Fibroblast of the conjunctiva (primary cell): ENCODE data around the gene ABI3.

Experiments used
- DNase-seq: peaks from one replicate; pipeline ENCODE4 v3.0.0-alpha.2; 2010; ENCODE audit warnings: low read depth

Gene ABI3

GRCh38 chr17:49197346-49197998 is 13.0 kb upstream of the ABI3 start:
- no peak for DNase-seq

DNA sequence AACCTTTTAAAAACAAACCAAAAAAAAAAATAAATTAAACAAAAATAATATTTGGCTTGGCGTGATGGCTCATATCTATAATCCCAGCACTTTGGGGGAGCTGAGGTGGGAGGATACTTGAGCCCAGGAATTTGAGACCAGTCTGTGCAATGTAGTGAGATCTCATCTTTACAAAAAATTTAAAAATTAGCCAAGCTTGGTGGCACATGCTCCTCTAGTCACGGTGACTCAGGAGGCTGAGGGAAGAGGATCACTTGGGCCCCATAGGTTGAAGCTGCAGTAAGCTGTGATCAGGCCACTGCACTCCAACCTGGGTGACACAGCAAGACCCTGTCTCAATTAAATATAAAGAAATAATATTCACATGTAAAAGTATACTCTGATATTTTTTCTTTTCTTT is 12.3 kb upstream of the ABI3 start:
- DNase-seq, result no peak

GRCh38 chr17:49200423-49201083 is 10.0 kb upstream of the ABI3 start:
- no peak for DNase-seq

DNA sequence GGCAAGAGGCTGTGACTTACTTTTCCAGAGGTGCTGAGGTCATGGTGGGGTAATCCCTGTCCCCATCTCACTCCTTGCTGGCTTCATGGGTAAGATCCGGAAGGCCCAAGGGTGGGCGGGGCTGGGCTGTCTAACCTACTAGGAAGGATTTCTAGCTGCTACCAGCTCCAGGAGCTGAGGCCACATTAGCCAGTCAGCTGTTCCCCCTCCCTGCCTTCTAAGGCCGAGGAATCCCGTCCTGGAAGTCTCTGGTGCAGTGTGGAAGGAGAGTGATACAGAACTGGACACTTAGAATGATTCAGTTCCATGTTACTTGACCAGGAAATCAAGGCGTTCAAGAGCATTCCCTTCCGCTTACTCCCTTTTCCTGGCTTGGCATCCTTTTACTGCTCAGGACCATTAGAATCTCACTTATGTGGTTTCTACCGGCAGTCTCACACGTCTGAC is 9.0 kb upstream of the ABI3 start:
- DNase-seq, result no peak

GRCh38 chr17:49203796-49204195 is 6.7 kb upstream of the ABI3 start:
- DNase-seq, result no peak

- DNase-seq, result no peak
Observed at GRCh38 chr17:49204516-49204915, 6.0 kb upstream of the ABI3 start.

- DNase-seq, result no peak
Observed at GRCh38 chr17:49209061-49209571, 1.4 kb upstream of the ABI3 start.

- DNase-seq, result no peak
Observed at GRCh38 chr17:49213399-49213798, 2.9 kb downstream of the ABI3 start.

DNA sequence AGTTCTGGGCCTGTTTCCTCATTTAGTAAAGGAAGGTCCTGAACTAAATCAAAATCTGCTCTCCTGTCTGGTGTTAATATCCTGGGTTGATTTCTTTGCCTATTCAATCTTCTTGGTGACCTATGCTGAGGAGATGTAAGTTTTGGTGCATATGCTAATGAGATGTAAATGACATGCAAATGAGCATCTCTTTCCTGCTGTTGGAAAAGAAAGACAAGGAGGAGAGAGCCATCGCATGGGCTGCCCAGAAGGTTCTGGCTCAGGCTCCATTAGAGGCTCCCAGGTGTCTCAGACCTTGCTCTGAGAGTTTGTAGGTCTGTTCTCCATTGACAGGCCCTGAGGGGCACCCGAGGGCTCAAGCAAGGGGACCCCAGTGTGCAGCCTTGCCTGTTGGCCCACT is 3.3 kb downstream of the ABI3 start:
- no peak for DNase-seq

DNA sequence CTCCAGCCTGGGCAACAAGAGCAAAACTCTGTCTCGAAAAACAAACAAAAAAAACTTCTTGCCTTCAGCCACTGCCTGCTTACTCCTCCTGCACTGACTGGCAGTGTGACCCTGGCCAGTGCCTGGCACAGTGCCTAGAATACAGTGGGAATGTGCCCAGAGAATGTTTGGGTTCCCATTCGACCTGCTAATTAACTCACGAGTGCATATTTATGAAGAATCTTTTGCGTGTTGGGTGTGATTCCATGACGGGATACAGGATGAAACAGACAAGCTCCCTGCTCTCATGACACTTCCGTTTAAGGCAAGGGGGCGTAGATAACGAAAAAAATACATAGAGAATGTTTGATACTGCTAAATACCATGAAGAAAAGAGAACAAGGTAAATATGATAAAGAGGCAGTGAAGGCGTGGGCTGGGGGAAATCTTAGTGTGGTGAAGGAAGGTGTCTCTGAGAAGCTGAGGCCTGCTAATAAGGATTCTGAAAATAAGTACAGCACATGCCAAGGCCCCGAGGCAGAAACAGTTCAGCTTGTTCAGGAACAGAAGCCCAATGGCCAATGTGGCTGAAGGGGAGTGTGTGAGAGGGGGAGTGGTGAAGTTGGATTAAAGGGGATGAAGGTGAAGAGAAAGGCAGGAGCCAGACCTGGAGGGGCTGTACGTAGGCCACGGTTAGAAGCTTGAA is 4.3 kb downstream of the ABI3 start:
- no peak for DNase-seq

DNA sequence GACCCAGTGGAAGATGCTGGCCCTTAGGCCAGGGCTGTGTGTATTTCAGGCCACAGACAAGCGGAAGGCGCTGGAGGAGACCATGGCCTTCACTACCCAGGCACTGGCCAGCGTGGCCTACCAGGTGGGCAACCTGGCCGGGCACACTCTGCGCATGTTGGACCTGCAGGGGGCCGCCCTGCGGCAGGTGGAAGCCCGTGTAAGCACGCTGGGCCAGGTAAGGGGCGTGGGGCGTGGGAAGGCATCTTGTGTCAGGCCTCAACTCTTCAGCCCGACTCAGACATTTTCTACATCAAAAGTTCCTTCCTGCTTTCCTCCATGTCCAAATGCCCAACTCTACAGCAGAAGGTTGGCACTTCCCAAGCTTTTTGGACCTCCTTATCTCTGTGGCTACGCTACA is 6.0 kb downstream of the ABI3 start:
- DNase-seq, result no peak

DNA sequence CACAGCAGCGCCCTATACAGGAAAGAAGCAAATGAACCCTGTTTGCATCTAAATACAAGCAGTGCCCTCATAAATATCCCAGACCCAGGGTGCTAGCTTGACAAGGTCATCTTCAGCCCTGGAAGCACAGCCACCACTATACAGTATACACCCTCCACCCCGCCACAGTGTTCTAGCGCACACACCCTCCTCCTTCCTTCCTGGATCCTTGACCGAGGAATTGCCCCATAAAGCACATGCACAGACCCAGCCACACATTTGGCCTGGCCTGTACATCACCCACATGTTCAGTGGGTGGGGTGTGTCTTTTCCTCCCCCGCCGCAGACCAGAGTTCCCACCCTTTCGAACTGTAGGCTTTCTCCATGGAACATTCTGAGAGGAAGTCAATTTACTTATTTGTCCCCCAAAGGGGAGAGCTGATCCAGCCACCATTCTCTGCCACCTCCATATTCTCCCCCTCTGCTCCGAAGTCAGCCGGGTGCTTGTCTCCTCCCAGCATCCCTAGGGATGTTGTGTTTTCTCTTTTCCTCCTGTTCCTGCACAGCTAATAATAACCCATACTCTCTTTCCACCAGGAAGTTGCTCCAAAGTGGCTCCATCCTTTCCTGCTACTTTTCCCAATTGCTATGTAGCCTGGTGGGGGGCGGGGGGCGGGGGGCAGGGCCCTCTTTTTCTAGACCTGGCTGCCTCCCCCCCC is 6.6 kb downstream of the ABI3 start:
- no peak for DNase-seq

- no peak for DNase-seq
Observed at GRCh38 chr17:49217651-49218413, 7.3 kb downstream of the ABI3 start.

- DNase-seq, result no peak
Observed at GRCh38 chr17:49218941-49219913, 8.7 kb downstream of the ABI3 start.

GRCh38 chr17:49219987-49220386 is 9.5 kb downstream of the ABI3 start:
- no peak for DNase-seq

- DNase-seq, result no peak
Observed at GRCh38 chr17:49223168-49223516, 12.6 kb downstream of the ABI3 start.

- no peak for DNase-seq
Observed at GRCh38 chr17:49223517-49224197, 13.2 kb downstream of the ABI3 start.

DNA sequence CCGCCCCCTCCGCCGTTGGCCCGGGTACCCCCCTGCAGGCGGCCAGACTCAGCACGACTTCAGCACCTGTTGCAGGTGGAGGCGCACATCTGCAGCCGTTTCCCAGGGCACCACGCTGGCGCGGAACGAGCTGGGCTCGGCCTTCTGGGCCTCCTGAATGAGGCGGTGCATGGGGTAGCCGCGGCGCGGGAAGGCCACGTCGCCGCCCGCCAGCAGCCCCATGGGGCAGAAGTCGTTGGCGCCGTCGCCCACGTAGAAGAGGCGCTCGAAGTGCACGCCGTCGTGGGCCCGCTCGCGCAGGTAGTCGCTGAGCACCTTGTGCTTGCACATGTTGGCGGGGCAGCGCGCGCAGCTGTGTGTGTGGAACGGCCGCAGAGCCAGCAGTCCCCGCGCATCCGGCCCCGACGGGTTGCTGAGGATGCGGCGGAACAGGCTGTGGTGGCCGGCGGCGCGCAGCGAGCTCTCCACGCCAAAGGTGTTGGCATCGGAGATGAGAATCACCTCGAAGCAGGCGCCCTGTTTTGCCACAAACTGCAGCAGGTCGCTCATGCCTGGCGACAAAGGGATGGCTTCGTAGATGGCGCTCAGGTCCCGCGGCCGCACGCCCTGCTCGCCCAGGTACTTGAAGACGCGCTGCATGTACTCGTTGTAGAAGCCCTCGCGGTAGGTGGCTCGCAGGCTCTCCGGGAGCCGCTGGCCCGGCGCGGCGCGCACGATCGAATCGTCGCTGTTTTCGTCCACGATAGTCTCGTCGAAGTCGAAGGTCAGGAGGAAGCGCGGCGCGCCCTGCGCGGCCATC is 13.9 kb downstream of the ABI3 start:
- no peak for DNase-seq

- DNase-seq, result no peak
Observed at GRCh38 chr17:49224997-49225337, 14.5 kb downstream of the ABI3 start.
